COR-L47 (cell line): ENCODE results near the gene FAM181A.

Source experiments
- DNase-seq: peaks from one replicate; lab custom pipeline; 2025; lab: John Stamatoyannopoulos, UW

FAM181A gene

DNA sequence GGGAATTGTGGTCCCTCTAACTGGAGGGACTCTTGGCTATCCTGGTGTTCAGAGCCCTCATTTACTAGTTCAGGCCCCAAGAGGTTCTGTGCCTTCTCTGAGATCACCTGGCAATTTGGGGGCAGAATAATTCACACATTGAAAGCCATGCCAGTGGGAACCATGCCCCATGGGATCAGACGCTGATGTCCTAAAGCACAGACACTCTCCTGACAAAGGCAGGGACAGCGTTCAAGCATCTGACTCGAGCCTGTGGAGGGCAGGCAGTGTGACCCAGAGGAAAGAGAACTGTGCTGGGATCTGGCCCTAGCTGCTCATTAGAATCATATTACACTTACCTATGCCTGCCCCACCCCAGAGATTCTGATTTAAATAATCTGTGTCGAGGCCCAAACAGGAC lies 51.6 kb downstream of the FAM181A start:
- no peak for DNase-seq
